Gastroesophageal sphincter (tissue), 3 donors: ENCODE measurements around the gene LPP.

ENCODE experiments used
- CTCF ChIP-seq, 4 experiments: fragments of 200-600 bp in 2 of 4; fragments of 450-650 bp in 2 of 4; sonication (generic) in 1 of 4; IDR thresholded peaks; one replicate each; pipeline ENCODE4 v1.5.1; 2017 to 2019; ENCODE audit warnings: antibody characterized with exemption in 4 of 4, mild to moderate bottlenecking in 2 of 4, moderate library complexity in 2 of 4
- EP300 ChIP-seq: sonication (generic); formaldehyde crosslinking; IDR thresholded peaks from one replicate; pipeline ENCODE4 v1.6.1; 2017; ENCODE audit warnings: antibody characterized with exemption, mild to moderate bottlenecking
- POLR2A ChIP-seq, 2 donors: fragments of 450-650 bp; IDR thresholded peaks; one replicate each; pipeline ENCODE4 v1.6.1; 2017; ENCODE audit warnings: antibody characterized with exemption in 2 of 2, mild to moderate bottlenecking in 2 of 2, moderate library complexity in 1 of 2
- POLR2AphosphoS5 ChIP-seq: sonication (generic); formaldehyde crosslinking; IDR thresholded peaks from one replicate; pipeline ENCODE4 v1.6.1; 2017; ENCODE audit warnings: antibody characterized with exemption

- TF ChIP-seq CTCF (IDR thresholded peaks at IDR 0.05) (no peak), POLR2A (IDR thresholded peaks at IDR 0.05) (peak; percentile 32 to 43), EP300 (peak; percentile 99), POLR2AphosphoS5 (peak; percentile 92)
Measured at GRCh38 chr3:188266562-188267274, 112.8 kb downstream of the LPP start.
